GM12865 (cell line): ENCODE results near the gene TNFSF10.
A peak's percentile ranks its signal among the peaks of the same experiment; 100 is the strongest.
"Not testable (repeated sequence)": the region's sequence is repeated elsewhere in the genome, so short reads cannot be mapped to it uniquely, and the experiment has no call there.

Experiments
- DNase-seq: peaks from one replicate; pipeline ENCODE4 v3.0.0; 2010; ENCODE audit warnings: low read depth
- H3K4me3 ChIP-seq: 2 replicates; pipeline ENCODE4 v1.5.1; 2011; ENCODE audit warnings: mild to moderate bottlenecking, low read depth, low read length, control low read depth
- TF ChIP-seq, protein P1 (sequence below): IDR thresholded peaks from 2 replicates; pipeline ENCODE4 v1.5.1; 2011; ENCODE audit warnings: low read length, control low read depth, low read depth, inconsistent platforms; ENCODE audit not compliant: insufficient read depth; ENCODE audit errors: missing control alignments

The TNFSF10 gene

DNA sequence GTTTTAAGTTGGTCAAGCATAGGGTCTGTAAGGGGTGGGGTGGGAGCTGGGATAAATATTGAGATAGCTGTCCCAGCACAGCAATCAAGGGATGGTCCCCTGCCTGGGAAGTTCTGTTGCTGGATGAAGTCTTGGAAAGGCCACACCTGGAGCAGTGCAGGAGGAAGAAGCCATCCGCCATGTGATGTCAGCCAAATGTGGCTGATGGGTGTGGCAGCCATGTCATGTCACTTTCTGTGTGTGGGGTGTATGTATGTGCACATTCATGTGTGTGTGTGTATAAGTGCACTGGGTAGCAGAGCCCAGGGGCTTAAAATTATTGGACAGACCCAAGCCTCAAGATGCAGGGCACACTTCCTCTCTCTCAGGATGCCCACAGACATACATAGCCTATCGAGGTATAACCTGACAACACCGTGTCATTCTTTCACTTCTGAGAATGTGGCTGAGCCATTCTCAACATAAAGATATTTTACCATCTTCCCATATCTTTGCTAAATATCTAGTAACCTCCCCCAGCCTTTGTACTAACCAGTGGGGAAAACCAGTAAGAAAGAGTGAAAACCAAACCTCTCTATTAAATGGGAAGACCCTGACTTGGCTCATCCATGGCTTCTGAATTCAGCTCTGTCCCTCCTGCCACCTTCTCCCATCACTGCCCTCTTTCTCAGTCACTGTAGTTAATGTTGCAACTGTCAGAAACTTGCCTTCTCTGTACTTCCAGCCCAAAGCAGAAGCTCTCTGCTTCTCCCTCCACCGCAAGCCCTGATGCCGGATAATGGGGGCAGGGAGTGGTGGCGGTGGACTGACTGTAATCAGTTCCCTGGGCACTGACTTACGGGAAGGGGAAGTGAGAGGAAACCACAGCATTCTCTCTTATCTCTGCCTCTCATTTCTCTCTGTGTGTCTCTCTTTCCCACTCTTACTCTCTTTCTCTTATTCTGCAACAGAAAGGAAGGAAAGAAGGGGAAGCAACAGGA, 11.2 kb downstream of the TNFSF10 start:
- peak; percentile 72 for DNase-seq
- TF ChIP-seq, protein P1, sequence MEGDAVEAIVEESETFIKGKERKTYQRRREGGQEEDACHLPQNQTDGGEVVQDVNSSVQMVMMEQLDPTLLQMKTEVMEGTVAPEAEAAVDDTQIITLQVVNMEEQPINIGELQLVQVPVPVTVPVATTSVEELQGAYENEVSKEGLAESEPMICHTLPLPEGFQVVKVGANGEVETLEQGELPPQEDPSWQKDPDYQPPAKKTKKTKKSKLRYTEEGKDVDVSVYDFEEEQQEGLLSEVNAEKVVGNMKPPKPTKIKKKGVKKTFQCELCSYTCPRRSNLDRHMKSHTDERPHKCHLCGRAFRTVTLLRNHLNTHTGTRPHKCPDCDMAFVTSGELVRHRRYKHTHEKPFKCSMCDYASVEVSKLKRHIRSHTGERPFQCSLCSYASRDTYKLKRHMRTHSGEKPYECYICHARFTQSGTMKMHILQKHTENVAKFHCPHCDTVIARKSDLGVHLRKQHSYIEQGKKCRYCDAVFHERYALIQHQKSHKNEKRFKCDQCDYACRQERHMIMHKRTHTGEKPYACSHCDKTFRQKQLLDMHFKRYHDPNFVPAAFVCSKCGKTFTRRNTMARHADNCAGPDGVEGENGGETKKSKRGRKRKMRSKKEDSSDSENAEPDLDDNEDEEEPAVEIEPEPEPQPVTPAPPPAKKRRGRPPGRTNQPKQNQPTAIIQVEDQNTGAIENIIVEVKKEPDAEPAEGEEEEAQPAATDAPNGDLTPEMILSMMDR = no peak
- no peak overlapping the region for H3K4me3 ChIP-seq

DNA sequence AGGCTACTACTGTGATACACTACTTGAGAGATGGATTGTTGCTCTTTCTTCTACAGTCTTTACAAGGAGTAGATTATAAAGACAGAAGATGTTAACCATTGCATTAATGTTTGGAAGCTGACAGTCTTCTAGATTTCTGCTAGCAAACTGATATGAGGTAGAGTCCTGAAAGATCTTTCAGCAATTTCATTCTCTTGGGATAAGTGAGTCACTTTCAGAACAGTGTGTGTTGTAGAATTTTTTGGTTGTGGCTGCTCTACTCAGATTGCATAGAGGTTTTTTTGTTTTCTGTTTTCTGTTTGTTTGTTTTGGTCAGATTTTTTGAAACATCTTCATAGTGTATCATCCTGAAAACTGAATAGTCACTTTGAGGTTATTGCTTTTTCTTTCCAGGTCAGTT, 17.1 kb downstream of the TNFSF10 start:
- no peak overlapping the region for H3K4me3 ChIP-seq
- TF ChIP-seq, protein P1 = no peak
- no peak for DNase-seq

DNA sequence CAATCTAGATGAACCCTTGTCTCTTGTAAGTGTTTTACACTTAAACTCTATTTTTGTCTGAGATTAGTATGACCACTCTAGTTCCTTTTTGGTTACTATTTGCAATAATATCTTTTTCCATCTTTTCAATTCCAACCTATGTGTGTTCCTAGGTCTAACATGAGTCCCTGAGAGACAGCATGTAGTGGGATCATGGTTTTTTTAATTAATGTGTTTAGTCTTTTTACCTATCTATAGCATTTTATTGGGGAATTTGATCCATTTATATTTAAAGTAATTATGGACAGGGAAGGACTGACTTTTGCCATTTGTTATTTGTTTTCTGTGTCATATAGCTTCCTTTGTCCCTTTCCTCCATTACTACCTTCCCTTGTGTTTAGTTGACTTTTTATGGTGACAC, 21.7 kb downstream of the TNFSF10 start:
- H3K4me3 ChIP-seq = no peak overlapping the region
- no peak for DNase-seq
- TF ChIP-seq, protein P1 = no peak

DNA sequence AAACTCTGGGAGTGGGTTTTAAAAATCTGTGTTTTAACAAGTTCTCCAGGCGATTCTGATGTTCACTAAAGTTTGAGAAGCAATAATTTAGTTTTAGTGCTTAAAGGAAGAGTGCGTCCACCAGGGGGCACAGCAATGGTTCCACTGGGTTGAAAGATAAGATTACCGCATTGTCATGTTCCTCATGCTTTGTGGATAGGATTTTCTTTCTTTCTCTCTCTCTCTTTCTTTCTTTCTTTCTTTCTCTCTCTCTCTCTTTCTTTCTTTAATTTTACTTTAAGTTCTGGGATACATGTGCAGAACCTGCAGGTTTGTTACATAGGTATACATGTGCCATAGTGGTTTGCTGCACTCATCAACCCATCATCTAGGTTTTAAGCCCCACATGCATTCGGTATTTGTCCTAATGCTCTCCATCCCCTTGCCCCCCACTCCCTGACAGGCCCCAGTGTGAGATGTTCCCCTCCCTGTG, 33.0 kb downstream of the TNFSF10 start:
- TF ChIP-seq, protein P1 = peak; percentile 66
- peak; percentile 82 for DNase-seq
- H3K4me3 ChIP-seq = not testable (repeated sequence)

DNA sequence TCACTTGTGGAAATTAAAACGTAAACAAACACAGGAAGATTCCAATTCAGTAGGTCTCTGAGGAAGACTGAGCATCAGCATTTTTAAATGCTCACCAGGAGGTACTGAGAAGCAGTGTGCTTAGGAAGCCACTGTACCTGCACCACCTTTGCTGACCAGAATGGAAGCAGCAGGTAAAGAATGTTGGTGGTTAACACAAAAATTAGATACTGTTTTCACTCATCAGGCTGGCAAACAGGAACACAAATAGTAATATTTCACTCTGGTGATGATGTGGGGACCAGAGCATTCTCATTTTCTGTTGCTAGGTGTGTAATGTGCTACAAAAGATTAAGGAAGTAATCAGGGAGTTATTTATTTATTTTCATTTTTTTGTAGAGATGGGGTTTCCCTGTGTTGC, 45.1 kb downstream of the TNFSF10 start:
- DNase-seq = peak; percentile 20
- TF ChIP-seq, protein P1 = no peak

DNA sequence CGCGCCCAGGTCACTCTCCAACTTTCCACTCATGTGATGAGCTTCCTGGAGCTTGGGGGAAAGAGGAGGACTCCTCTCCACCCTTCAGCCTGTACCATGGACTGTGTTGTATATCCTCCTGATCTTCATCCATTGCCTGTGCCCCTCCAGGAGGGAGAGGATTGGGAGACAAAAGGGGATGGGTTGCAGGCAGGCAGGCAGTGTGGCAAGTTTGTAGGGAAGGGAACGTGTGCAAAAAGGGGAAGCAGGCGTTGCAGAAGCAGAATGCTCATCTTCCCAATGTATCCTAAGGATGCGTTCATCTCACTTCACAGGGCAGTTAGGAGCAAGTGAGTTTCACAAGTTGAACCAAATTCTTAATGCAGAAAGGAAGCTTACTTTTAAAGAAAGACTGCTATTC, 46.9 kb downstream of the TNFSF10 start:
- DNase-seq = no peak

More for the DNA sequence above, 45.1 kb downstream of the TNFSF10 start:
- no peak overlapping the region for H3K4me3 ChIP-seq

More for the DNA sequence above, 46.9 kb downstream of the TNFSF10 start:
- TF ChIP-seq, protein P1 = no peak
- no peak overlapping the region for H3K4me3 ChIP-seq
